GM18907 (cell line): ENCODE data around the gene CRP.
"Not testable (repeated sequence)": the region's sequence is repeated elsewhere in the genome, so short reads cannot be mapped to it uniquely, and the experiment has no call there.

Experiments
- ATAC-seq: cut with Tn5 transposase; IDR thresholded peaks from one replicate; pipeline ENCODE4 v1.9.1; 2021; ENCODE audit warnings: mild to moderate bottlenecking, moderate library complexity; ENCODE audit not compliant: unreplicated experiment

CRP gene

DNA sequence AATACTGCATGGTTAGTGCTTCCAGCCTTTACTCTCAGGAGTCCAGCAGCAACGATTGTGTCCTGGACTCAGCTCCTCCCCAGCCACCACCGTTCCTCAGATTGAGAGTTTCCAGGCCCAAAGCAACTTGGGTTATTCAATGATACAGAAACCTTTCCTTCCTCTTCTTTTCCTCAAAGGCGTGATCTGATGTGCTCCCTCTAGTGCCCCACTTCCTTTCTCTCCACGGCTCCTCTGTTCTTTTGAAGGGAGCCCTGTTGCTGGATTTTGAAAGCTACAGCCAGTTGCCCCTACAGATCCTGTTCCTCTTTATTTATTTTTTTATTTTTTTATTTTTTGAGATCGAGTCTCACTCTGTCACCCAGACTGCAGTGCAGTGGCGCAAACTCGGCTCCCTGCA, 14.1 kb downstream of the CRP start:
- ATAC-seq, result no peak

DNA sequence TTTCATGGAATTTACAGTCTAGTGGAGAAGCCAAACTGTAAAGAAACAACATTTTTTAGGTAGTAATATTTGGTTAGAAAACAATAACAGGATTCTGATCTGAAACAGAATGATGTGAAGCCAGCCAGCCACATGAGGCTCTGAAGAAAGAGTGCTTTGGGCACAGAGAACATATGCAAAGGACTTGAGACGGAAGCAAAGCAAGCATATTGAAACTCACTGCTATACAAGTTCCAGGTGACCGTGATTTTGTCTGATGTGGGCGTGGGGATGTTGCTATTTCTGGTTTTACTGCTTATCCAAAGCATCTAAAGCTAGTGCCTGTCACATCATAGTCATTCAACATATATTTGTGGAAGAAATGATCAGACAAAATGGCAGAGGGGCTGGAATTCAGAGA, 14.7 kb downstream of the CRP start:
- no peak for ATAC-seq

DNA sequence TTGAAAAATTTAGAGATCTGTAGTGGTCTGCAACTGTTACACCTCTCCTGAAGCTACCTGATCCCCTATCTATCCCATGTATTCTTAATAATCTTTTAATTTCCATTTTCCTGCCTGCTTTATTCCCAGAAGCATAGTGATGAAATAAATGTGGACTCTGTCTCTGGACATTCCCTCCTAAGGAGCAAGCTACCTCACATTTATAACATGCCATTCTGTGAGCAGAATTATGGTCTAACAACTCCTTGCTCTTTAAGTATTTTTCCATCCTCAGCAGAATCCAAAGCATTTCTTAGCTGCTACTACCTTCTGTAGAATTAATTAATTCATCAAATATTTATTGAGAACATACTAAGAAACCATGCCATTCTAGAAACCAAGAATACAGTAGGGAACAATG, 15.1 kb downstream of the CRP start:
- no peak for ATAC-seq

DNA sequence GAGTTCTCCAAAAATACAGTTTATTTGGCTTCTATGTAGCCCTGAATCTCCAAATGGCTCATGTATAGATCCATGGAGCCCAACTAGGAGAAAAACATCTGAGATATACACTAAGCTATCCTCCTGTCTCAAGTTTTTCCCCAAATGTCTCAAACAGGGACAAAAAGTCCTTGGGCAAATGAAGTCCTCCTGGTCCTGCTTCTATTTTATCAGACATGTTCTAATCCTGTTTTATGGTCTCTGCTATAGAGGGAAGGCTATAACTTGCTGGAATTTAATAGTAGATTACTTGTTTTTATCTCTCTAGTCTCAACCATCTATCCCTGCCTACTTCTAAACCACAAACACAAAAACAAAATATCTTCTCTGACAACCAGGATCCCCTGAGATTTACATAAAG, 26.9 kb downstream of the CRP start:
- ATAC-seq, result no peak

DNA sequence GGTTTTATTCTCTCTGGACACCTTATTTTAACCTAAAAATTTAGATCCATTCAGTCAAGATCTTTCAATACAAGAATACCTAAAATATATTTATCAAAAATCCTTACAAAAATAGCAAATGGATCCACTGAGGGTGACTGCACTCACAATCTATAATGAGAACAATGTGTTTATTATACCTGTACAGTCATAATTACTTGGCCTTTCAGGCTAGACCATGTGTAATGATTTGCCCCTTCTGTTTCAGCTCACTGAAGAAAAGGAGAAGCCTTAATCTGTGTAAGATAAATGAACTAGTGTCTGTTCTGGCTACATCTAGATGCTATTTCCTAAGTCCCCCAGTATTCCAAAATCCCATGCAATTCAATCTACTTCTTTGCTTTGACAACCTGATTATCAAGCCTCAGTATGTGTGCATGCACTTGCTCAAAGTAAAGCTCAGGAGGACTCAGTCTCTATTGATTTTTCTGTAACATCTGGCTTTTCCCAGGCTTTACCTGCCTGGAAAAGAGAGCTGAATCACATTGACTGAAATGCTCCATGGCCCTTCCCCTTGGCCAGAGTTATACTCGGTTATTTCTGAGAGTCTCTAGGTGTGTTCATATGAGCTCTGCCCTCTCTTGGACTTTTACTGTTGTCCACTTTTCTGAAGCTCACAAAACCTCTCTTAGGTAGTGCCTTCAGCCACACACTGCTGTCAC, 27.6 kb downstream of the CRP start:
- ATAC-seq, result no peak

DNA sequence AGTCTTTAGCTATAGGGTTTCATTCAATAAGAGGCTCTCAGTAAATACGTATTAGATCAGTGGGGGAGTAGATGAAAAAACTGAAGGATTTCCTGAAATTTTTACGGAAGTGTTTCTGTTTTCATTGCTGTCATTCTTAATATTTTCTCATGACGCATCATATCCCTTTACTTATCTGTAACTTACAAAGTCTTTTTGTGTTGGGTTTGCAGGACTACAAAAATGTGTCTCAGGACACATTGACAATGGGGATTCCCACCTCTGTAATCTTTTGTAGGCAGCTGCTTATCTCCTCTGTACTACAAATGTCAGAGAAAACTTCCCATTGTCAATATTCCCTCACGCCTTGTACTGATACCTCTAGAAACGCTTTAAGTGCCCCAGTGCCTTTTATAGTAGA, 35.5 kb downstream of the CRP start:
- no peak for ATAC-seq

DNA sequence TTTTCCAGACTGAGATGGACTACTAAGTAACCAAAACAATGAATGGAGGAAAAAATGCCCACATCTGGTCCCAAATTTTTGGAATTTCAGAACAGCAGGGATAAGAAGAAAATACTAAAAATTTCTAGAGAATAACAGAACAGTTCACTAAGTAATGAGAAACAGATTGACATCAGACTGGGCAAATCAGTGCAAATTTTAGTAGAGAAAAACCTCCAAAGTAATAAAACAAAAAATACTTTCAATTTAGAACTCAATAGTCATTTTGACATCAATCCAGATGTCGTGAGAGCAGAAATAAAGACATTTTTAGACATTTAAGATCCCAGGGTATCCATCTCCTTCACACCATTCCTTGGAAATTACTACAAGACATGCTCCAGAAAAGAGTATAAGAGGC, 39.3 kb downstream of the CRP start:
- no peak for ATAC-seq

DNA sequence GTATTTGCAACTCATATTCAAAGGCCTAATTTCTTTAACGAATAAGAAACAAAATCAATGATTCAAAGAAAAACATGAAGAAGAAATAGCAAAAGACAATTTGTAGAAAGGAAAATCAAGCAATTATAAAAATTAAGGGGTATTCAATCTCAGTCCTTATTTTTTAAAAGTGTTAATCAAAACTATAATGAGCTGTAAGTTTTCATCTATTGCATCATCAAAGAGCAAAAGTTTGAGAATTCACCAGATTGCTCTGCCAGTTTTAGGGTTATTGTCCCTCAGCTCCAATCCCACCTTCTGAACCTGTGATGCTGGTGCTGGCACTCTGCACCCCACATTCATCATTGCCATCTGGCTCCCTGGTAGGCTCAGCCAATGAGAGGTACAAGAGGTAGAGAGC, 42.0 kb downstream of the CRP start:
- not testable (repeated sequence) for ATAC-seq

DNA sequence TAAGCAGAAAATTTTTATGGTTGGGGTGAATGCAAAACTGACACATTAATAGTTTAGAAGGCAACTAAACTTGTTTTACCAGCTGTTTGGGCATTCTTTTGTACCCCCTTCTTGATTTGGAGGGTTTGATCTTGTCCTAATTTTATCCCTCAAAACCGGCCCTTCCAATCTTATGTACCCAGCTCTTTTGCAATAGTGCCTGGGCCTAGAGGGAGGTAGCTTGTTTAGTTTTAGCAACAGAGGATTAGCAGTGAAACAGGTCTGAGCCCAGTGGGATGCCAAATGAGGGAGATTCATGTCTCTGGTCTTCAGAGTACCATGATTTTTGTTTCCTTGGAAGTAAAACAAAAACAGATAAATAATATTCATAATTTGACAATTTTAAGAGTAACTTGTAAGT, 45.1 kb downstream of the CRP start:
- ATAC-seq, result no peak

DNA sequence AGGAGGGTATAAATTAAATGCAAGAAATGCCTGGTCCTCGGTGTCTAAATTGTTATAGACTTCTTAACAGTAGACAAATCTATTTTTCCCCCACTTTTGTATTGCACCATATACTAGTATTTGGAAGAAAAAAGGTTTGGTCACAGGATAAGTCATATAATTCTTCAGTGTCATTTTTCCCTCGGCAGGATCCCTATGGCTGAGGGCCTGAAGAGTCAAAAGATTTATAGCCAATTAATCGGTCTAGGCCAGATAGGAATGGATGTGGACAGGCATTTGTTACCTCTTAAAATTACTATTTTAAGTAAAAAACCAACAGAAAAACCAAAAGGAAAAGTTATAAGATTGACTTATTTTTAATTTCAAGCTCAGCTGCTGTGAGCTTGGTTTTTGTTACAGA, 45.6 kb downstream of the CRP start:
- ATAC-seq, result no peak

DNA sequence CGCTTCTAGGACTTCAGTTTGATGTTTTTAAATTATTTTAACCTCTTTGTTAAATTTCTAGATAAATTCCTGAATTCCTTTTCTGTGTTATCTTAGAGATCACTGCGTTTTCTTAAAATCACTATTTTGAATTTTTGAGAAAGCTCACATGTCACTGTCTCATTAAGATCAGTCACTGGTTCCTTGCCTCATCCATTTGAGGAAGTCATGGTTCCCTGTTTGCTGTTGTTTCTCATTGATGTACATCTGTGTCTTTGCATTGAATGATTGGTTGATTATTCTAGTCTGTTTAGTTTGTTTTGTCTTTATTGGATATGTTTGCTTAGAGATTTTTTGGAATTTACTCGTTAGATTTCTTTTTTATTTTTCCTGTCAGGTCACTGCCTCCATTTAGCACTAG, 50.1 kb downstream of the CRP start:
- no peak for ATAC-seq

DNA sequence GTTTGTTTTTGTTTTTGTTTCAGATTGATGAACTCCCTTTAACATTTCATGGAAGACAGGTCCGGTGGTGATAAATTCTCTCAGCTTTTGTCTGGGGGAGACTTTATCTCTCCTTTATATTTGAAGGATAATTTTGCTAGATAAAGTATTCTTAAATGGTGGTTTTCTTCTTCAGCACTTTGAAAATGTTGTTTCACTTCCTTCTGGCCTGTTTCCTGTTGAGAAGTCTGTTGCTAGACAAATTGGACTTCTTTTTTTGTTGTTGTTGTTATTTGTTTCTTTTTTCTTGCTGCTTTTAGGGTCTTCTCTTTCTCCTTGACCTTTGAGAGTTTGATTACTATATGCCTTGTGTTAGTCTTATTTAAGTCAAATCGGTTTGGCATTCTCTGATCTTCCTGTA, 50.8 kb downstream of the CRP start:
- ATAC-seq, result no peak
